Fibroblast of skin of right quadriceps (primary cell): ENCODE data around the gene KRTAP10-3.
A peak's percentile ranks its signal among the peaks of the same experiment; 100 is the strongest.

Experiments
- DNase-seq: peaks from one replicate; pipeline ENCODE4 v3.0.0-alpha.2; 2013

KRTAP10-3 gene

DNA sequence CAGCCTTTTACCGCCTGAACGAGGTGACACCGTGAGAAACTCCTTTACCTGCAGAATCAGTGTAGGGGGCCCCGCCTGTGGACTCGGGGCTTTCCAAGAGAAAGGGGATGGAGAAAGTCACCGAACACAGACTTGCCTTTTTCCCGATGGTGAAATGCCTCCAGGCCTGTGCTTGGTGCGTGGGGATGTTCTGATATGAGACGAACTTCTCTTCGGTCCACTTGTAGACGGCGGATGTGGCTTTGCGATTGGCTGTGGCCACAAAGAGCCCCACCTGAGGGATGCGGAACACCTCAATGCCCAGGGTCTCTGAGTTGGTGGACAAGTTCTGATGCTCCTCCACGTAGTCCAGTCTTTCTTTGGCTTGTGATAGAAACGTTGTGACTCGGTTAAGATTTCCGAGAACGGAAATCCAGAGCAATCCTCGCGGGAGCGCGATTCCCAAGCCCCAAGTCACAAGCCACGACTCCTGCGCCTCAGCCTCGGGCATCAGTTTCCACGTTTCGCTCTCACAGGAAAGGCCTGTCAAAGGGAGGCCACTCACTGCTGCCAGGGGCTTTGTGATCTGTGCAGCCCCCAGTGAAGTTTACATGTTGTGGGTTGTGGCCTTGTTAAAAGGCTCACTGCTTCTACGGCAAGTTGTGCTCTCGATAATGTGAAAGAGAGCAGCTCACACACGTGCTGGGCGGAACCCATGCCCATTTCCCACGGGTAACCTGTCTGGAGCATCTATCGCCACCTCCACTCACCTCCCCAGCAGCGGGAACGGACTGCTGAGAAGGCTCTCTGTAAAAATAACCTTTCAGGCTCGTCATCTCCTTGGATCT, 31.2 kb downstream of the KRTAP10-3 start:
- no peak for DNase-seq

DNA sequence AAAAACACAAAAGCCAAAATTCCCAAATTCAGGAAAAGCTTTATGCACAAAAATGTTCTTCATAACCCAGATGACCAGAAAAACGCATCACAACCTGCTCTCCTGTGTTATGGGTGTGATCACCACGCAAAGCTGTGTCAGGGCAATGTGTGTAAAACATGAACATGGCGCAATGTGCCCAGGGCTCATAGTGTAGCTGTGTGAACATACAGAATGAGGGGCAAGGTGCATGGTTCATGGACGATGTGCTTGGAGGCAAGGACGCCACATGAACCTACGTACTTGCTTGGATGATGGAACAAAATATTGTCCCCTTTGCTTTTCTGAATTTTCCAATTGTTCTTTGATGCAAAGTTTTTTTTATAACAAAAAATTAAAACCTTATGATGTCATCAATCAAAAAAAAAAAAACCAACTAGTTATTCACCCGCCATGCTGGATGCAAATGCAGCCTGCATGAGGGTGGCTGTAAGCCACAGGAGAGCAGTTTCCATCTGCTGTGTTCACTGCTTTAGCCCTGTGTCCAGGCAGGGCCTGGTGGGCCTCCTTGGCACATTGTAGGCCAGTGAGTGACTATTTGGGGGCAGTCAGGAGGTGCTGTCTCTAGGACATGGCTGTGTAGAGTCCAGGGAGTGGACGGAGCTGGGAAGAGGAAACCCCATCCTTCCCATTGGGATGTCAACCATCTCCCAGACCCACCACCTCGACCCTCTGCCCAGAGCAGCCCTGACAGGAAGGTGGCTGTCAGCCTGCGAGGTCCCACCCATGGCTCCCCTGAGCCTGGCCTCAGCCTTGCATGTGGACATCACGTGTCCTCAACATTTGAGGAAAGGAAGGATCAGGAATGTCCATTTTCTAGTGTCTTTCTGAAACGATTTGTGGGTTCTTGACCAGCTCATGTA, 32.2 kb downstream of the KRTAP10-3 start:
- DNase-seq: no peak

DNA sequence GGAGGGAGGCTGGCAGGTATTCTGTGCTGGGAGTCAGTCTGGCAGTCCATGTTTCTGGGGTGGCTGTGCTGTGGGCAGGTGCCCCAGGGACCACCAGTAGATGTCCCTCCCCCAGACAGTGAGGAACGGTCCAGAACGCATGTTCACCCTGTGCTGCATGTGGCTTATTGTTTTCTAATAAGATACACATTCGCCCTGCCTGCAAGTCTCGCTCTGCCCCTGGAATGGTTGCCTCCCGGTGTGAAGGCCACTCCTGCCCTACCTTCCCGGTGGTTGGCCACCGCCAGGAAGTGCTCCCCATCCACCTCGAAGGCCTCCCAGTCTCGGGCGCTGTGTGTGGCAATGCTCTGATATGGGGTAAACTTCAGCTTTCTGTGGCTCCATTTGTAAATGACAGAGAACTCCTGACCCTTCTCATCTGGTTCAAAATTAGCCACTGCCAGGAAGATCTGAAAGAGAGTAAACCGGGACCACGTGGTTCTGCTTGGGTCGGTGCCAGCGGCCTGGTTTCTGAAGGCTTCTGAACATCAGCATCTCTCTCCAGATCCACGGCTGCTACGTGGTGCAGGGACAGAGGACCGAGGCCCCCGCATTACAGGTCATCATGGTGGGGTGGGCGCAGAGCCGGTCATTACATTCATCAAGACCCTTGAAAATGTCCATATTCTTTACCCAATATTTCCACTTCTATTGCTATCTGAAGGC, 33.1 kb downstream of the KRTAP10-3 start:
- no peak for DNase-seq

DNA sequence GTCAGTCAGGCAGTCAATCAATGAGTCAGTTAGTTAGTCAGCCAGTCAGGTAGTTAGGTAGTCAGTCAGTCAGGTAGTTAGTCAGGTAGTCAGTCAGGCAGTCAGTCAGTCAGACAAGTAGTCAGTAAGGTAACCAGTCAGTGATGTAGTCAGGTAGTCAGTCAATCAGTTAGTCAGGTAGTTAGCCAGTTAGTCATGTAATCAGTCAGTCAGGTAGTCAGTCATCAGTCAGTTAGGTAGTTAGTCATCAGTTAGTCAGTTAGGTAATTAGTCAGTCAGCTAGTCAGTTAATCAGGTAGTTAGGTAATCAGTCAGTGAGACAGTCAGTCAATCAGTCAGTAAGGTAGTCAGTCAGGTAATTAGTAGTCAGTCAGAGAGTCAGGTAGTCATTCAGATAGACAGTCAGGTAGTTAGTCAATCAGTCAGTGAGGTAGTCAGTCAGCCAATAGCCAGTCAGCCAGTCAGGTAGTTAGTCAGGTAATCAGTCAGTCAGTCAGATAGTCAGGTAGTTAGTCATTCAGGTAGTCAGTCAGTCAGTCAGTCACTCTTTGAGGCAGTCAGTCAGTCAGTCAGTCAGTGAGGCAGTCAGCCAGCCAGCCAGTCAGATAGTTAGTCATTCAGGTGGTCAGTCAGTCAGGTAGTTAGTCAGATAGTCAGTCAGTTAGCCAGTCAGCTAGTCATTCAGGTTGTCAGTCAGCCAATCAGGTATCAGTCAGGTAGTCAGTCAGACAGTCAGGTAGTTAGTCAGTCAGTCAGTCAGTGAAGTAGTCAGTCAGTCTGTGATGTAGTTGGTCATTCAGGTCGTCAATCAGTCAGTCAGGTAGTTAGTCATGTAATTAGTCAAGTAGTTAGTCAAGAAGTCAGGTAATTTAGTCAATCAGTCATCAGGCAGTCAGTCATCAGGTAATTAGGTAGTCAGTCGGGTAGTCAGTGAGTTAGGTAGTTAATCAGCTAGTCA, 33.9 kb downstream of the KRTAP10-3 start:
- no peak for DNase-seq

DNA sequence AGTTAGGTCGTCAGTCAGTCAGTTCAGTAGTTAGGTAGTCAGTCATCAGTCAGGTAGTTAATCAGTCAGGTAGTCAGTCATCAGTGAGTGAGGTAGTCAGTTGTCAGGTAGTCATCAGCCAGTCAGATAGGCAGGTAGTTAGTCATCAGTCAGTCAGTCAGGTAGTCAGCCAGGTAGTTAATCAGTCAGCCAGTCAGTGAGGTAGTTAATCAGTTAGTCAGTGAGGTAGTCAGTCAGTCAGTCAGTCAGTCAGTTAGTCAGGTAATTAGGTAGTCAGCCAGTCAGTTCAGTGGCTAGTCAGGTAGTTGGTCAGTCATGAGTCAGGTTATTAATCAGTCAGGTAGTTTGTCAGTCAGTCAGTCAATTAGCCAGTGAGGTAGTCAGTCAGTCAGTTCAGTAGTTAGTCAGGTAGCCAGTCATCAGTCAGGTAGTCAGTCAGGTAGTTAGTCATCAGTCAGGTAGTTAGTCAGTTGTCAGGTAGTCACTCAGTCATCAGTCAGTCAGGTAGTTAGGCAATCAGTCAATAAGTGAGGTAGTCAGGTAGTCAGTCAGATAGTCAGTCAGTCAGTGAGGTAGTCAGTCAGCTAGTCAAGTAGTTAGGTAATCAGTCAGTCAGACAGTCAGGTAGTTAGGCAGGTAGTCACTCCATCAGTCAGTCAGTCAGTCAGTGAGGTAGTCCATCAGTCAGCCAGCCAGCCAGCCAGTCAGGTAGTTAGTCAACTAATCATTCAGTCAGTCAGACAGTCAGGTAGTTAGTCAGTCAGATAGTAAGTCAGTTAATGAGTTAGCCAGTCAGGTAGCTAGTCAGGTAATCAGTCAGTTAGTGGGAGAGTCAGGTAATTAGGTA, 34.8 kb downstream of the KRTAP10-3 start:
- no peak for DNase-seq

DNA sequence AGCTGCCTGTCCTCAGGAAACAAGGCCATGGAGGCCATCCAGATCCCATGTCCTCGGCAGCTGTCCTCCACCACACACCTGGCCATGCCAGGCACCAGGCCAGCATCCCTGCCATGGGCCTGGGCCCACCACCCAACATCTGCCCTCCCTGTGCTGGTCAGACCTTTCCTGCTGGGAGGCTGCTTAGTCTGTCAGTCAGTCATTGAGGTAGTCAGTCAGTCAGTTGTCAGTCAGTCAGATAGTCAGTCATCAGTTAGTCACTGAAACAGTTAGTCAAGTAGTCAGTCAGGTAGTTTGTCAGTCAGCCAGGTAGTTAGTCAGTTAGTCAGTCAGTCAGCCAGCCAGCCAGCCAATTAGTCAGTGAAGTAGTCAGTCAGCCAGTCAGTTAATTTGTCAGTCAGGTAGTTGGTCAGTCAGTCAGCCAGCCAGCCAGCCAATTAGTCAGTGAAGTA, 35.8 kb downstream of the KRTAP10-3 start:
- no peak for DNase-seq

DNA sequence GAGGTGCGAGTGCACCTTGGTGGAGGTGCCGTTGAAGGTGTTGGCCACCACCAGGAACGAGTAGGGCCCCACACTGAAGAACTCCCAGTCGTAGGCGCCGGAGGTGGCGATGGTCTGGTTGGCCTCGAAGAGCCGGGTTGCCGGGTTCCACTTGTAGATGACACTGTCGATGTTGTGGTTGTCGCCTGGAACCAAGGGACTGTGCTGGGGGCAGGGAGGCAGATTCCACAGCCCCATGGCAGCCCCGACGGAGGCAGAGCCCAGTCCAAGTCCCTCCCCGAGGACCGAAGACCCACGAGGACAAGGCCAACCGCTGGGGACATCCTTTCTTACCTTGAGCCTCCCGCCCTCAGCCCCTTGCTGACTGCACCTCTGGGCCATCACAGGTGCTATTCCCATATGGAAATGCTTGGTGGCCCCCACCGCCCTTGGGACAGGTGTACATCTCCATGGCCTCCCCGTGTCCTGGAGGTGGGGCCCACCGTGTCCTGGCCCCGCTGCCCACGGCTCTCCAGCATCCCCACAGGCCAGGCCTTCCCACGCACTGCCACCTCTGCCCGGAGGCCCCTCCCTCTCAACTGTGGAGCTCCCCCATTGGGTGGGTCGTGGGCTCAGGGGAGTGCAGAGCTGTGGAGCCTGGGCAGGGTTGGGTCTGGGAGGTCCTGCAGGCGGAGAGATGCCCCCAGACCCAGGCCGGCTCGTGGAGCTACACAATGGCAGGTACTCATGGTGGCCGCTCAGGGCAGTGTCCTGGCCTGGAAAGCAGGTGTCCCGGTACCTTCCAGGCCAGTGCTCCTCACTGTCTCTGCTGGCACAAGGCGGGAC, 36.5 kb downstream of the KRTAP10-3 start:
- no peak for DNase-seq

DNA sequence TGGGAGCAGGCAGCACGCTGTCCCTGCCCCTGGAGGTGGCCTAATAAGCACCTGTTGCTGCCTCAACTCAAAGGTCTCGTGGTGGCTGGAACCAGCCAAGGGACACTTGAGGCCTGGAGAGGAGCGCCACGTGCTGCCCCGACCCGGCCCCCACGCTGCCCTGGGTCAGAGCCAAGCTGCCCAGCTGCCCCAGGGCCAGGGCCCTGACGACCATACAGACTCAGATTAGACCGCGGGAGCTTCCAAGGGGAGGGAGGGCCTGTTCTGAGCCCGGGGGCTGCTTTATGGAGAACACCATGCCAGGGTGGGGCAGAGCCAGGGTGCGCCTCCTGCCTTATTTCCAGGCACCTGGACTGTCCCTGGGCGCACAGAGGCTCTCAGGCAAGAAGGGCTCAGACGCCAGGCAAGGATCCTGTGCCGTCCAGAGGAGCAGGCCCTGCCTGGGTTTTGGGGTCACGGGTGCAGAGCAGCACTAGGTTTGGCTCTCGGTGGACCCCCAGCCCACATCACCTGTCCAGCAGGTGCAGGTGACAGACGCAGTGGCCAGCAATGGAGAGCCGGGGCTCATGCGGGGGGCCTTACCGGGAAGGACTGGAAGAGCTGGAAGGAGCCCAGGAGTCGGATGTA, 37.2 kb downstream of the KRTAP10-3 start:
- DNase-seq: no peak

DNA sequence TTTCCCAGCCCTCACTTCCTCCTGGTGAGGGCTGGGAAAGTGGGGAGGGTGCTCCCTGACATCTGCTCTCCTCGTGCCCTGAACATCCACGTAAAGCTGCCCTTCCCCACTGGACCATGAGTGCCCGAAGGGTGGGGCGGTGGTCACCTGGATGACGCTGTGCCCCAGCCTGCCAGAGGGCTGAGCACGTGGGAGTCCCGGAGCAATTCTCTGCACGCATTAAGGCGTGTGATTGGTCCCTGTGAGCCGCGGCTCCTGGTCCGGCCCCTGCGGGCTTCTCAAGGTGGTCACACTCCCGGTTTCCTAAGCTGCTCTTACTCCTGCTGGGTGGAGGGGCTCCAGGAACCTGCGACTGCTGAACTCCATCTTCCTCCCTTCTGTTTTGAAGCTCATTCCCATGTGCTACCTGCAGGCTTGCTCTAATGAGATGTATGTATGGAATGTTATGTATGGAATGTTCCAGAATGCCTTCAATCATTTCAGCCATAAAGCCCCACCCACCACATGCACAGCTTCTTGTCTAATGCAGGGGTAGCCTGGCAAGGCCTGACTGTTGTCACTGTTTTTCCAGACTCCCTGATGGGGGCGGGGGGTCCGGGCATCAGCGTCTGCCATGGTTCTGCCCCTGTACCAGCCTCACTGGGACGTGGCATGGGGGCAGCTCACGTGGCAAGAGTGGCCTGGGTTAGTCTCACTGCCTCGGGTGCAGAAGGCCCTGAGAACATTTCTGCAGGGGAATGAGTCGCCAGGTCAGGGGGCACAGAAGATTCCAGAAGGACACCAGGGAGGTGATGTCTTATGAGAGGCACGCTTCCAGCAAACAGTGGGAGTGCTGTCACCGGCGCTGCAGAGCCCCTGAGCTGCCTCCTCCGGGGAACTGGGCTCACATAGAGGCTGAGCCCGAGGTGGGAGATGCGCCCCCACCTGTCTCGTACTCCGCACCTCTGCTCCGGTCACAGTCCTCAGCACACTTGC, 38.0 kb downstream of the KRTAP10-3 start:
- DNase-seq: no peak

DNA sequence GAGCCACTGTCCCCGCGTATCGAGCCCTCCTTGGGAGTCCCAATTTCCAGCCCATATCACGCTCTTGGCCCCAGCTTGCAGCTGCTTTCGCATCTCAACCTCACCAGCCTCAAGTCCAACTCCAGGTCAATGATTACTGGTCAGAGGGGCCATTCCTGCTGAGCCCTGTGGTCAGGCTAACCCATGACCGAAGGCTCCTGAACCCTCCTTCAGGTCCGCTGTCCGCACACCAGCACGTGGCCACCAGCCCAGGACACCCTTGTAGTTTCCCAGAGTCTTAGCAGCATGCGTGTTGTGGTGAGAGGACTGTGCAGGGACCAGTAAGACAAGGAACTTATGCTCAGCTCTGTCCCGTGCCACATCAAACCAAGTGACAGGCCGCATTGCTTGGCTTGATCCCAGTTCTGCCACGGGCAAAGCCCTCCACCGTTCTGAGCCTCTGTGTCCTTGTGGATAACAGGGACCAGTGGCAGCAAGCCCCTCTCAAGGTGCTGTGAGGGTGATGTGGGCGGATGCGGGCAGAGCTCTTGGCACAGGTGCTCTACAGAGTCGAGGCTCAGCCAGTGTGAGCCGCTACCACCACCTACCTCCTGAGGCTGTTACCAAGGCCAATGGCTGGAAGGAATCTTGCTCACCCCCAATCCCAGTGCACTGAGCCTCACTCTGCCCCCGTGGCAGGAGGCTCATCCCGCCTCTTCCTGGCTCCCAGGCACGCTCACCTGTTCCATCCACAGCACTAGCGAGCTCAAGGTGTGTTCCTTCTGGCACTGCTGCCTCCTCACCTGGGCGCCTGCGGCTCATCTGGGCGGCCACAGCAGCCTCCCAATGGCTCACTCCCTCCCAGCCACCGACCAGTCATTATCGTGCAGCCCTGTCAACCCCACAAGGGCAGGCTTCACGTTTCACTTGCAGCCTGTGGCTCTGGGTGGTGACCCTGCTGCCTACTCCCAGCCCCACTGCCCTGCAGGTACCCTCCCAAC, 39.0 kb downstream of the KRTAP10-3 start:
- DNase-seq: no peak

DNA sequence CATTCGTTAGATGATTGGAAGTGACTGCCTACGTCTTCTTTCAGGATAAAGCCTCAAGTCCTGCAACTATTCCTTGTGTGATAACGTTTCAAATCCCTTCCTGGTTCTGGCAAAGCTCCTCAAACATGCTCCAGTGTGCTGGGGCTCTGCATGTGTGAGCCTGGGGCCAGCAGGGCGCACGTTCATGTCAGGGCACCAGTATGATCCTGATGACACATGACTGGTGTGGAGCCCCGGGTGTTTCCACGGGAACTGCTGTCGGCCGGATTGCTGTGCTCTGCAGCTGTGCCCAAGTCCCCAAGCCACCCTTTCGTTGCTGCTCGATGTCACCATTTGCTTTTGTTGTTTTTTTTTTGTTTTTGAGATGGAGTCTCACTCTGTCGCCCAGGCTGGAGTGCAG, 39.9 kb downstream of the KRTAP10-3 start:
- DNase-seq: no peak

DNA sequence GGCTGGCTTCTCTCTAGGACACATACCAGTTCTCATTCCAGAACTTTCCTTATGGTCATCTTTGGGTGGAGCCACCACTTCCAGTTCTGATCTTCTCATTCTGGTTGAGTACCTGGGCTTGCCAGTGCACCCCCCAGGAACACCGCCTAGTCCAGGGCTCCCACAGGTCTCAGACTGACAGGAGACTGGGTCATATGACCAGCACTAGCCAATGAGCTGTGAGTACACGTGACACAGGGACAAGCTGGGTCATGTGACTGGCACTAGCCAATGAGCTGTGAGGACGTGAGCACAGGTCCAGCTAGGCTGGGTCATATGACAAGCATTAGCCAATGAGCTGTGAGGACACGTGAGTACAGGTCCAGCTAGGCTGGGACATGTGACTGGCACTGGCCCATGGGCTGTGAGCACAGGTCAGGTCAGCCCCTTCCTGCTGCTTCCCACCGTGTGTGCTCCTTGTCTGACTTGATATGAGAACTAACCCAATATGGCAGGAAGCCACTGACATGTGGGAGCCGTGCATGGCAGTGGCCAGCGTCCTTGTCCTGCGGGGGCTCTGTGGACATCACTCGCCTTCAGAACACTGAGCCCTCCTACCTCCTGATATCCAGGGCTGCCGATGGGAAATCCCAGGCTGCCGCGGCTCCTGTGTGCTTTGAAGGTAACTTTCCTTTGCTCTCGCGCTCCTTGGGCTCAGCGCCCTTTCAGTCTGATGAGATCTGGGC, 41.3 kb downstream of the KRTAP10-3 start:
- DNase-seq: peak; percentile 23

DNA sequence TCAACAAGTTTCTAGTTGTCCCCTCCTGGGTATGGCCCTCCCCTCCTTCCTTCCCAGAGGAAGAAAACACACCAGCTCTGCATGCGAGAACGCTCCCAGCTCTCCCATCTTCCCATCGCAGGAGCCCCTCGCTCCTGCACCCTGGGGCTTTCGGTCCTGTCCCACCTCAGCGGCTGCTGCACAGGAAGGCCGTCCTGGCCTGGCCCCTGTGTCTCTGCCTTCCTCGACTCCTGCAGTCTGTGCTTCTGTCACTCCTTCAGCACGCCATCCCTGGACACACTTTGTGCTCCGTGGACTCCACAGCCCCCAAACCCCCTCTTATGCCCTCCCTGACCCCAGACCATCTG, 41.8 kb downstream of the KRTAP10-3 start:
- no peak for DNase-seq

DNA sequence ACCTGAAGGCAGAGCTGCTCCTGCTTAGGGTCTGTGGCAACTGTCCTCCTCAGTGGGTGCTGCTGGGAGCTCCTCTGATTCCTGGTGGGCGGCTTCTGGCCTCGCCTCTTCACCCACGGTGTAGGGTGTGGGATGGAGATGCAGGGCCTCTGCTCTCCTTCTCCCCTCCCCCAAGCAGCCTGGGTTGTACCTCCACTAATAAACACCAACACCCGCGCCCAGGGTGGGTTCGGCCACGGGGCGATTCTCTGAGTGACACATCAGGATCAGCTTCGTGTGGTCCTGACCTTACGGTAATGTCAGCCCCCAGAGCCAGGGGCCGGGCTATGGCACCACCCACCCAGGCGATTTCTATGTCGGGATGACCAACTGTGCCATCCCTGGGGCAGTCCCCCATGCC, 42.3 kb downstream of the KRTAP10-3 start:
- DNase-seq: no peak

DNA sequence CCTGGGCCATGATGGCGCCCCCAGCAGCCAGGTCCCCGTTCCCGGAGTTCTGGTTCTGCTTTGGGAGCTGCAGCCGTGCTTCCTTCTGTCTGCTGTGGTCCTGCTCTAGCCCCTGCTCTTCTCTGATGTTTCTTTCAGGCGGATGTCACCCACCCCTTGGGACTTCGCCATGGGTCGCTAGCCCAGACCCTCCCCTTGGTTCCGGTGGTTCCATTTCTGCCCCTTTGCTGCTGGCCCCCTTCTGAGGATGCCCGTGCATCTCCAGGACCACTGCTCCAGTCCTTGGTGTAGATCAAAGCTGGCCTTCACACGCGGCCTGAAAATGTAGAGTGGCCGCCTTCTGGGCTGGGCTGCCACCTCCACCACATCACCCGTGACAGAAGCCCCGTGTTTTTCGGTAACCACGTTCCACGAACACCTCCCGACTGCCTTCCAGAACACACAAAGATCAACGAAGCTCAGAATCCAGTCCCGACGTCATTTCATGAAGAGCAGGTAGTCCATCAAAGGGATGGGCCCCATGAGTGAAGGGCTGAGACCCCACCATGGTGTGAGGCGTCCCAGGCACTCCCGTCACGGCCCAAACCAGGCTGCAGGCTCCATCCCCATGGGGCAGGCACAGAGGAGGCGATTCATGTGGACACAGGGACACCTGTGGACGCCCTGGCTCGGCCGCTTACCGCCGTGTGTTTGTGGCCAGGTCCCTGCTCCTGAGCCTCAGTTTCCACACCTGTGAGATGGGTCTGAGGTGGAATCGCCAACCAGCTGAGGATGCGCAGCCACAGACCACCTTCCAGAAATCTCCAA, 43.0 kb downstream of the KRTAP10-3 start:
- DNase-seq: no peak
